NOMO-1 (cell line): Measurements from ENCODE around the gene VEGFA.

ENCODE experiments used
- DNase-seq, 2 experiments: peaks; one replicate each; lab custom pipeline; 2025; ENCODE audit not compliant: unreplicated experiment in 2 of 2; lab: John Stamatoyannopoulos, UW

The VEGFA gene

GRCh38 chr6:43769526-43770371, at the start of gene VEGFA:
TSS of gene VEGFA (plus strand) at chr6:43770211.
- DNase-seq: peak; percentile 79 to 89

- no peak for DNase-seq
Observed at GRCh38 chr6:43720999-43721398, 49.0 kb upstream of the VEGFA start.

- DNase-seq: no peak
Observed at GRCh38 chr6:43722920-43723545, 47.0 kb upstream of the VEGFA start.

GRCh38 chr6:43723737-43724295, 46.2 kb upstream of the VEGFA start:
- peak; percentile 74 to 77 for DNase-seq

GRCh38 chr6:43724354-43724753, 45.7 kb upstream of the VEGFA start:
- DNase-seq: no peak

GRCh38 chr6:43724914-43725642, 44.9 kb upstream of the VEGFA start:
- peak; percentile 92 to 97 for DNase-seq

GRCh38 chr6:43725643-43726580, 44.1 kb upstream of the VEGFA start:
- DNase-seq: no peak

- DNase-seq: no peak
Observed at GRCh38 chr6:43727634-43728033, 42.4 kb upstream of the VEGFA start.

- no peak for DNase-seq
Observed at GRCh38 chr6:43728586-43728985, 41.4 kb upstream of the VEGFA start.

- DNase-seq: no peak
Observed at GRCh38 chr6:43729537-43729936, 40.5 kb upstream of the VEGFA start.

- DNase-seq: no peak
Observed at GRCh38 chr6:43730634-43731033, 39.4 kb upstream of the VEGFA start.

GRCh38 chr6:43733471-43734293, 36.3 kb upstream of the VEGFA start:
- DNase-seq: peak in 1 of 2 experiments; percentile 32

- no peak for DNase-seq
Observed at GRCh38 chr6:43734294-43734665, 35.7 kb upstream of the VEGFA start.

- DNase-seq: no peak
Observed at GRCh38 chr6:43735642-43736199, 34.3 kb upstream of the VEGFA start.

GRCh38 chr6:43736211-43736786, 33.7 kb upstream of the VEGFA start:
- no peak for DNase-seq

GRCh38 chr6:43736844-43737243, 33.2 kb upstream of the VEGFA start:
- no peak for DNase-seq

- no peak for DNase-seq
Observed at GRCh38 chr6:43737272-43738081, 32.5 kb upstream of the VEGFA start.

- DNase-seq: no peak
Observed at GRCh38 chr6:43738267-43738676, 31.7 kb upstream of the VEGFA start.
